NCI-H1105 (cell line): ENCODE measurements around the gene GP2.

Experiments
- DNase-seq: peaks from one replicate; lab custom pipeline; 2025; lab: John Stamatoyannopoulos, UW

The GP2 gene

GRCh38 chr16:20327444-20328041 lies at the start of gene GP2:
Gene GP2 (minus strand): TSS chr16:20327513. CDS start chr16:20326431, 1,082 bp downstream.
- DNase-seq = no peak

GRCh38 chr16:20372701-20373100 lies 45.4 kb upstream of the GP2 start:
- DNase-seq = no peak

- no peak for DNase-seq
Observed at GRCh38 chr16:20369452-20370054, 42.2 kb upstream of the GP2 start.

- no peak for DNase-seq
Observed at GRCh38 chr16:20364051-20364450, 36.7 kb upstream of the GP2 start.

DNA sequence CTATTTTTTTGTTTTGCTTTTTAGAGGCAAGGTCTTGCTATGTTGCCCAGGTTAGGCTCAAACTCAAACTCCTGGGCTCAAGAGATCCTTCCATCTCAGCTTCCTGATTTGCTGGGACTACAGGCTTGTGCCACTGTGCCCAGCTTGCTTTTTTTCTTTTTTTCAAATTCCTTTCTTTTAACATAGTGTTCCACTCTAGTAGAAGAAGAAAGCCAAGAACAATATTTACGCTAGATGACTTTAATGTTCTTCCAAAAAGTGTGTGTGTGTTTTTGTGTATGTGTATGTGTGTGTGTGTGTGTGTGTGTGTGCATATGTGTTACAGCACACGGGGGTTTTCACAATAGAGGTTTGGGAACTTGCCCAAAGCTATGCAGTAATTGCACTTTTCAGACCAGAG lies 35.9 kb upstream of the GP2 start:
- no peak for DNase-seq

GRCh38 chr16:20359997-20360396 lies 32.7 kb upstream of the GP2 start:
- DNase-seq = no peak

GRCh38 chr16:20355114-20355782 lies 27.9 kb upstream of the GP2 start:
- no peak for DNase-seq

DNA sequence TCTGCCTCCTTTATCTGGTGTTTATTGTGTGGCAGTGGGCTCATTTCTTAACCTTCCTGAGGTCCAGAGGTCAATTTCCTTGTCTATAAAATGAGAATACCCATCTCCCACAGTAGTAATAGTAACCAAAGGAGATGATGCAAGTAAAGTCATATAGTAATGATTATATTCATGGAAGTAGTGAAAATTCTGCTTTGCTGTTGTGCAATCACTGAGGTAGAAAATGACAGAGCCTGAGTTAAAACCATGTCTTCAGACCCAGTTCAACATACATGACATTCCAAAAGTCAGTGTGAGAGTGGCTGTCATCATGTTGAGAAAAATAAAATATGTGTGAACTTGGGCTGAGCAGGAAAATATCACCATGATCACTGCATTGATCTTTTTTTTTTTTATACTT lies 26.1 kb upstream of the GP2 start:
- DNase-seq = no peak

DNA sequence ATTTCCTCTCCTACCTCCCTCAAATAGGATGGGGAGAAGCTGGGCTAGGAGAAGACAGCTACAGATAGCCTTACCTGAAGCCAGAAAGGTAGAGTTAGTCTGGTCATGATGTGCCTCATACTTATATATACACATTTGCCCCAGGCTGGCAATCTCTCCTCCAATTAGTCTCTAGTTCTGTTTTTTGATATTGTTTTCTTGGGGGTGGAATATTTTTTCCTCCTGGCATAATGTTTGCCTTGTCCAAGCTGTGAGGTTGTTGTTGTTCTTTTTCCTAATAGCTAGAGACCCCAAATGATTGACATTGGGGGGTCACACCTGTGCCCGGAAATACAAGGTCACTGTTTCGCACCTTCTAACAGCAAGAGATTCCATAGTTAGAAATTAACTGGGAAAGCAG lies 25.3 kb upstream of the GP2 start, which contains the start of gene UMOD:
Gene UMOD (minus strand): TSS at position 101 of the 400 bp plus-strand sequence. CDS start 1,978 bp downstream, outside the sequence.
- DNase-seq = no peak

DNA sequence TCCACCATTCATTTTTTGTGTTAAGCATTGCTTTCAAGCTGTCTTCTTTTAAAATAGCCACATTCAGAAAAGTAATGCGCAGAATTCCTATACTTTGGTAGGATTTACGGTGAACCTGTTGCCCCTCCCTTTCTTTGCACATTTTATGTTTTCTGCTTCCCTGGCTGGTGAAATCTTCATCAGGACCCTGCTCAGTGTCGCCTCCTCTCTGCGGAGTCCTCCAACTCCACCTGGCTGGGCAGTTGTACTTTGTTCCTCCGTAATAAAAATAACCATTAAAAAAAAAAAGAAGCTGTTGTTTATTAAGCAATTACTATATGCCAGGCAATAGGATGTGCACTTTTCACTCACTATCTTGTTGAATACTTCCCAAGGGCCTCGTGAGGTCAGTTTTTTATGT lies 22.3 kb upstream of the GP2 start:
- DNase-seq = no peak

- no peak for DNase-seq
Observed at GRCh38 chr16:20348365-20349185, 21.3 kb upstream of the GP2 start.

- no peak for DNase-seq
Observed at GRCh38 chr16:20347666-20348364, 20.5 kb upstream of the GP2 start.

- no peak for DNase-seq
Observed at GRCh38 chr16:20344611-20345010, 17.3 kb upstream of the GP2 start.

DNA sequence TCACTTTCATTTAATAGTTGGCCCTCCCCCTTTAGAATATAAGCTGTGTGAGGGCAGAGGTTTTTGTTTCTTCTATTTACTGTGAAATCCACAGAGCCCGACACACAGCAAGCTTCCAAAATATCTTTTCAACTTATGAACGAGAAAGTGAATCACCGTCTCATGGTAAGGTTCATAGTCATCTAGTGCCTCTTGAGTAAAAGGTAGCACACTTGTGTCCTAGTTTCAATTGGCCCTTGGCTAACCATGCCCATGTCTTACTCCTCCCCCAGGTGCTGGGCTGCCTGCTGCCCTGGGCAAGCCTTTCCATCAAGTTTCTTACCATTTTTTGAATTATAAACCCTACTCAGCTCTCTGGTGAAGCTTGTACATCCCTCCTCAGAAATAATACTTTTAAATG lies 12.4 kb upstream of the GP2 start:
- no peak for DNase-seq

GRCh38 chr16:20336955-20337354 lies 9.6 kb upstream of the GP2 start:
- DNase-seq = no peak

- DNase-seq = no peak
Observed at GRCh38 chr16:20334396-20334795, 7.1 kb upstream of the GP2 start.

DNA sequence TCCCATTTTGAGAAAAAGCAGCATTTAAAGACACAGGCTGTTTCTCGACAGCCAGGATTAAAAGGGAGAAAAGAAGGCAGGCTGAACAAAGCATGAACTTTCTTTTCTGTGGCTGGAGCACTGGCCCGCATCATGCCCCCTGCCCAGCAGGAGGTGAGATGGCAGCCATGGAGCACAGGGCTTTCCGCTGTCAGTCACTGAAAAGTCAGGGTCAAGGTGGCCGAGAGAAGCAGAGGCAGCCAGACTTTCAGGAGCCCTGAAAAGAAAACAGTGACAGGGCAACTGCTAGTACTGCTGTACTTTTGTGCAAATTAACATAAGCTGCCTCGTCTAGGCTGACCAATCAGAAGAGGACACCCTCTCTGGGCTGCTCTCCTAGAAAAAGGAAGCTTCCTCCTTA lies 5.8 kb upstream of the GP2 start:
- DNase-seq = no peak

DNA sequence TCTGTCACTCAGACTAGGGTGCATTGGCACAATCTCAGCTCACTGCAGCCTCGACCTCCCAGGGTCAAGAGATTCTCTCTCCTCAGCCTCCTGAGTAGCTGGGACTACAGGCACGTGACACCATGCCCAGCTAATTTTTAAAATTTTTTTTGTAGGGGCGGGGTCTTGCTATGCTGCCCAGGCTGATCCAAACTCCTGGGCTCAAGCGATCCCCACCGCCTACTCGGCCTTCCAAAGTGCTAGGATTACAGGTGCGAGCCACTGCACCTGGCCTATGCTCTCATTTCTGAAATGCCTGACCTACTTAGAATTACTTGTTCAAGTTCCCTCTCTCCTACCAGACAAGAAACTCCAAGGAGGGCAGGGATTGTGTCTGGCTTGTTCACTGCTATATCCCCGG lies 5.1 kb upstream of the GP2 start:
- no peak for DNase-seq

DNA sequence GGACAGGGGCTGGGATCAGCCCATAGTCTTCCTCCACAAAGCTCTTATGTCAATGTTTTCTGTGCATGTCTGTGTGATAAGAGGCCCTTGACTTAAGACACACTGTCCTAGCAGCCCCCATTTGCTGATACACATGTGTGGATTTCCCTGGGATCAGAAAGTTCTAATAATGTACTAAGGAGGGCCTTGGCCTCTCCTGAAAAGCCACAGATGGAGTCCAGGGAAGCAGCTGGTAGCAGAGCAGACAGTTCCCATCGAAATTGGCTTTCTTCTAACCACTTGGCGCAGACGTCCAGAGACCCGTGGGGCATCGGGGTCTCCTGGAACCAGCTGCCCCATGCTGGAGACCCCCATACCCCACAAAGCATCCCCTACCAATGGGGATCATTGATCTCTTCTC lies 4.3 kb upstream of the GP2 start:
- DNase-seq = no peak

- no peak for DNase-seq
Observed at GRCh38 chr16:20329392-20330138, 2.3 kb upstream of the GP2 start.

DNA sequence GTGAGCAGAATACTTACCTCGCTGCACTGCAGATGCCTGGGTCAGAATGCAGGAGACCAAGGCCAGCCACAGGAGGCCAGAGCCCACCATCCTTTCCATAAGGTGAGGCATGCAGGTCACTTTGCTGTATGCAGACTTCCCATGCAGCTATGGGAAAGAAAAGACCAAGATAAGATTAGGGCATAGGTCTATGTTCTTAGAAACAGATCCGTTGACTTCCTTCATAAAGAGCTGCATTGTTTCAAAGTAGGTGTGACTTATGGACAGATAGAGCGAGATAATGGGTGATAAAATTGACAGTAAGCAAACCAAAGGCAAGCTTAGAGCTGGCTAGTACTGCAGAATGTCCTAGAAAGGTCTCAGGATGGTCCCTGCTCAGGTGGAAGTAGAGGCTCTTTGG lies 992 bp downstream of the GP2 start:
- DNase-seq = no peak
